Measurements from ENCODE around the gene SPOCK1.

Gene SPOCK1

DNA sequence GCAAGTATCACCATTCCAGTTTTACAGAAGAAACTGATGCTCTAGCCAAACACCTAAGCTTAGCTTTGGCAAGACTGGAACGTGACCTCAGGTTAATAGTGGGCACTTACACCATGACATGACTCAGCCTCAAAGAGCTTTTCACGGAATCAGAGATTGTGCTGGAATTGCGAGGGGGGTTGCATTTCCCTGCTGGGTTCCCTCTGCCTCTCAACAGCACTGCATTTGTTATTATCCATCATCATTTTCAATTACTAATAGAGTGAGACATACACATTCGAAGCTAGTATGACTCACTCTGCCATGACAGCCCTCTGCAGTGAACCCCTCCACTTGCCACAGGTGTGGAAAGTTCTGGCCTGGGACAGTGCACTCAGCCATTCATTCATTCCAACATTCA lies 8.0 kb downstream of the SPOCK1 start:
- DNase-seq: no peak

DNA sequence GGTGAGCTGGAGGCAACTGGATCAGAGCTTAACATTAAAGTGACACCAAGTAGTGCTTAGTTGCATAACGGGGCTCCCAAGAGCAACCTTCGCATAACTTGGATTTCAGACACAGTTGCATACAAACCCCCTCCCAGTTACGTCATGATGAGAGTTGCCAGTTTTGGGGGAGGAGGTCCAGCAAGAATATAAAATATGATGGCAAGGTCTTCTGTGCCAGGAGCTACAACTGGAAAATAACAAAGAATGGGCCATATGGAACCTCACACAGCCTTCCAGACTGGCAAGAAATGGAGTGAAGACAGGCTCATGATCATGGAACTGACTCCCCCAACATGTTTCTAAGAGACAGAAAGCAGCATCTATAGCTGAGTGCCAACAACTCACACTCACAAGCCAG lies 8.5 kb downstream of the SPOCK1 start:
- no peak for DNase-seq

DNA sequence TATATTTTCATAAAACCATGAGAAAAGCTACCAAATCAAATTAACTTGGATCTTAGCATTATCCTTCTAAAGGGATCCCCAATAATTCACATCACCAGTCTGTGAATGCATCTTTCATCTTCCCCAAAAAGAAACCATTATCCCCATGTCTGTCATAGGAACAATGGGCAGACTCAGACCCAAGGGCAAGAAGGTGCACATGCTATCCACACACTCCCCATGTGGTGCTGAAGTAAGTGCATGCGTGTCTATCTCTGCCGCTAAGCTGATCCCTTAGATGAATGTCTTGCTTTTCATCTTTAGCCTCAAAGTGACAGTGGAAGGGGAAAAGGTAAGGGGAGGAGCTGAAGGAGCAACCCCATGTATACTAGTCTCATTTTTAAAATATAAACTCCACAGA lies 10.2 kb downstream of the SPOCK1 start:
- DNase-seq: no peak

DNA sequence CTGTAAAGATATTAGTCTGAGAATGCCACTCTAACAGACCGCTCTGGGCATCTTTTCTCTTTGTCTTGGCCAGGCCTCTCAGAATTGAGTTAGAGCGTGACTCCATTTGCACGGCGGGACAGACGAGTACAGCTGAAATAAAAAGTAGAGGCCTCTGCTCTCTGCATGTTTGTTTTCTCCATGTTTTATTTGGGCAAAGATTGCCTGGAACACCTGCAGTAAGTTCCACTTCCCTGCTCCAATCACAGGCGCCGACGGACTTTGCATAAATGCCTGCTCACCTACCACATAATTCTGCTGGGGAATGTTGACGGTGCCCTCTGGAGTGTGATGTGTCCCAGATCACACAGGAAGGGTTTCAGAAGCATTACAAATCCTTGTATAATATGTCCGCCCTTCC lies 10.6 kb downstream of the SPOCK1 start:
- no peak for DNase-seq

DNA sequence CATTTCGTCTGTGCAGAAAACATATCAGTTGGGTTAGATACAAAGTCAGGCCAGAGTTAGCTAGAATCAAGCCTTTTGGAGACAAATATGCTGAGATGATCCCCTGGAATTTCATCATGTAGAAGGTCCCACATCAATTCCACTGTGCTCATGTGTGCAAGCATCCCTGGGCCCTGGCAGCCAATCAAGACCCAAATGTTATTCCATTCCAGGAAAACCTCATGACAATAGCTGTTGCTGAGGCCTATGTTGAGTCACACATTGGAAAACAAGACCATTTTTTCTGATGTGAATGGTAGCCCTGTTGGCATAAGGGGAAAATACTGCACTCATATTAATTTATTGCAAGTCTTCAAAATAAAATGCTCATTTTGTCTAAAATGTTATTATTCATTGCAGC lies 11.5 kb downstream of the SPOCK1 start:
- DNase-seq: no peak

DNA sequence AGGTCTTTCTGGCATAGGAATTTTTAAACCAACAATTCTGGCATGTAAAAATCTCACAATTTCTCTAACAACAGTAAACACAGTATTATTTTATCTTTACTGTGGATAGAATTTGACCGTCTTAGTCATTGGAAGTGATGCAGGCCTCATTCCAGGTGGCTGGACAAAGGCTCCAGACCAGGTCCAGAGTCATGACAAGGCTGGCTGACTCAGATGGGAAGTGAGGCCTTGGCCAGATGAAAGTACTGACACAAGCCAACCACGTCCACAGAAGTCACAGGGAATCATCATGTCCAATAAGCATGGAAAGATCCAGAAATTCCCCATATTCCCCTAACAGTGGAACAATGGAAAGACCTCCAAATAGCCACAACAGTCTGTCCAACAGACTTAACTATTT lies 12.4 kb downstream of the SPOCK1 start:
- DNase-seq: no peak

DNA sequence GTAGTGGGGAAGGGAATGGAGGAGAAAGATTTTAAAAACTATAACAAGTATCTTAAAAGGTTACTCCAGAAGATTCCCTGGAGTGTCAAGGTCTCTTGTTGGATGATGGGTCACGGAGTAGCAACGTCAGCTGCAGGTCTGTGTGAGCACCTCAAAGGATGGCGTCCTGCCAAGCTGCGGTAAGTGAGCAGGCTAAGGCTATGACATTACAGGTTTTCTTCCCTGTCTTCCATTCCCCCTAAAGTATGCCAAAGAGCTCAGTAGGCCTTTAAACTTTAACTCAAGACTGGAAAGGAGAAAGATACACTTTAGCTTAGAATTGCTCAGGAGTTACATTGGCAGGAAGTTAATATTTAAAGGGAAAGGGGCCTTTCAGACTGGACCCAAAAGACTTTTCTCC lies 17.5 kb downstream of the SPOCK1 start:
- DNase-seq: no peak

DNA sequence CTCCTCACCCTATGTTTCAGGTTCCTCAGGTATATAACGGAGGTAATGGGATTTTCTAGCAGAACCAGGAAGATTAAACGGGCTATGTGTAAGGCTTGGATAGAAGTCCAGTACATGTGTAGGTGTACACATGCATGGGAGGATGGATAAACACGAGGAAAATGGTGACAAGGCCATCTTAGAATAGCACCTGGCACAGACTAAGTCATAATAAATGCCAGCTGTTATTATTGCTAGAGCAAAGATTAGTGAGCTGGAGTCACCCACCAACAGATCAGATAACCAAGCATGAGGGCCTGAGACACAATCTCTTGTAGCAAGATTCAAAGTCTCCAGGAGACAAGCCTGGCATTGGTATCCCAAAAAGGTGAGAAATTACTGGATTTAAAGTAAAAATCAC lies 21.1 kb downstream of the SPOCK1 start:
- no peak for DNase-seq

DNA sequence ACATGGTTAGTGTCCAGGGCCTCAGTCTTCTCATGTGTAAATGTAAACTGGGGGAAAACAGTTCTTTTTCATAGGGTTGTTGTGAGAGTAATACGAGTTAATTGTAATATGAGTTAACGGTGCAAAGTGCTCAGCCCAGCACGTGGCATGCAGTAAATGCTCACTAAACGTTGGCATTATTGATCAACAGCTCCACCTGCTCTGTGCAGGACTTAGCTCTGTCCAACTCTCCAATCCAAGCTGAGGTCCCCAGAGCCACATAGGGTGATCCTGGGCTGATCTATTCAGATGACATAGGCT lies 28.3 kb downstream of the SPOCK1 start:
- DNase-seq: no peak

DNA sequence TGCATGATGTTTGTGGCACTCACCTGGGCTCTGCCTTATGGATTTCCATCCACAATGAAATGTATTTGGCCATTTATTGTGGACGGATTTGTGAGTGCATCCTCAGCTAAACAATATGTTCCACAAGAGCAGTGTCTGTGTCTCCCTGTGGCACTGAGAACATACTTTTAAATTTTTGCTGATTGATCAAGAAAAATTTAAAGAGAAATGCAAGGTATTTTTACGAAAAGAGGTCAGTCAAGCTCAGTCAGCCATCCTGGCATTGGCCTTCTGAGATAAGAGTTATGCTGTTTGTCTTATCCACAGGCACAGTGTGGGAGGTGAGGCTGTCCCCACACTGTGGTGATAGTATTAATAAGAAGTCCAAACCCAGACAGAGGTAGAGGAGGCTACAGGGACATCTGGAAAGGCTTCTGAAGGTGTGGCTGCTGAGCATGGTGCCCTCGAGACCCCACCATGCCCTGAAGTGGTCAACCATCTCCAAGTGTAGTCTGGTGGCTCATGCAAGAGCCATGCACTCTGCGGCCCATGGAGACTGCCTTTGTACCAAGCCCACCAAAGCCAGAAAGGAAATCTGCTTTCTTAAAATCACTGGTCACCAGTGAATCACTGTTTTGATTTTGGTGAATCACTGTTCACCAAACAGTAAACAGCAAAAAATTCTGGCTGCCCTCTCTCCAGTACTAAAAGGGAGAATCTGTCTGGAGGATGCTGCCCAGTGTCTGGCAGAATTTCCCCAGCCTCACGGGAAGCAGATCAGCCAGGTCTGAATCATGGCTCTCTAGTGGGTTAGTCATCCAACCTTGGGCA lies 28.8 kb downstream of the SPOCK1 start:
- no peak for DNase-seq

DNA sequence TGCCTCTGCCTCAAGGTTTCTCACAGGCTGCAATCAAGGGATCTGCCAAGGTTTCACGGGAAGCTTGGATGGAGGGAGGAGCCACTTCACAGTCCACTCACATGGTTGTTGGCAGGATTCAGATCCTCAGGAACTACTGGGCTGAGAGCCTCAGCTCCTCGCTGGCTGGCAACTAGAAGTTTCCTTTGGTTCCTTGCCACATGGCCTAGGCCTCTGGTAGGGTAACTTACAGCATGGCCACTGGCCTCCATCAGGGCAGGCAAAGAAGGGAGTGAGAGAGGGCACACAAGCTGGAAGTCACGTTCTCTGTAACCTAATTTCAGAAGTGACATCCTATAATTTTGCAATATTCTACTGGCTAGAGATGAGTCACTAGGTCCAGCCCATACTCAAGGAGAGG lies 32.2 kb downstream of the SPOCK1 start:
- no peak for DNase-seq

DNA sequence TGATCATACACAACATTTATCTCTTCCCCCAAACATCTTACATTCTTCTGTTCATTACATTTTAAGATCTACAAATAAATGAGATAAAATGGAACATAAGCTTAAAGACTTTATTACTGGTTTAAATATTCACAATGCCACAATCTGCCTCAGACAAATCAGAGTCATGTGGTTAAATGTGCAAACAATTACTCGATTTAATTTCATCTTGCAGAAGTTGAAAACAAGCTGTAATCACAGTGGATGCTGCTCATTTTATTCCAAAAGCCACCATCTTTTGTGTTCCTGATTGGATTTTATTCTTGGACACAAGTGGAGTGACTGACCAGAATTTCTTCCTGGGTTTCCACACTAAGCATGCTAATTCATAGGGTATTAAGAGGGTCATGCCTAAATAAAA lies 33.2 kb downstream of the SPOCK1 start:
- no peak for DNase-seq

DNA sequence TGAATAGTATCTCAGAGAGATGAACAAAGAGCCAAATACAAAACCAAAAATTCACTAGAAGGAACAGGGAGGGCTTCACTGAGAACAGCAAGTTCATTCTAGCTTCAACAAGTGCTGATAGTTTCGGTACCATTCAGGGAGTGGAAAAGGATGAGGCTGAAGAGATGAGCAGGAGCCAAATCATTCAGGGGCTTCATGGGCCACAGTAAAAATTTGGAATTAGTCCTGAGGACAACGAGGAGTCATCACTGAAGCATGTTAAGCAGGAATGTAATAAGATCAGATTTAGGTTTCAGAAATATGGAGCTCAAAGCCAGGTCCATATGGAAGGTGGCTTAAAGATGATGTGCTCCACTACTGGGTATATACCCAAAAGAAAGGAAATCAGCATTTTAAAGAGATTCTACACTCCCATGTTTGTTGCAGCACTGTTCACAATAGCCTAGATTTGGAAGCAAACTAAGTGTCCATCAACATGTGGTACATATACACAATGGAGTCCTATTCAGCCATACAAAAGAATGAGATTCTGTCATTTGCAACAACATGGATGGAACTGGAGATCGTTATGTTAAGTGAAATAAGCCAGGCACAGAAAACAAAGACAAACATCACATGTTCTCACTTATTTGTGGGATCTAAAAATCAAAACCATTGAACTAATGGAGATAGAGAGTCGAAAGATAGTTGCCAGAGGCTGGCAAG lies 36.2 kb downstream of the SPOCK1 start:
- no peak for DNase-seq

DNA sequence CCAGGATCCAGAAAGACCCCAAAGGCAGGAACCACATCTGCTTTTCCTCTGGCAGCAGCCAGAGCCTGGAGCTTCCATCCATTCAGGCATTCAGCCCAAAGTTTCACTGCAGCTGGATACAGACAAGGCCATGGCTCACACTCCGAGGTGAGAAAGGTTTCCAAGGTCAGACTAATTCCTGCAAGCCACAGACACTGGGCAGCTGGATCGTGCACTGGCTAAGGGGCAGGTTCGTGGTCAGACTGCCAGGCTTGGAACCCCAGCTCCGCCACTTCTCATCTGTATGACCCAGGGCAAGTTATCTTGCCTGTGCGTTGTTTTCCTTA lies 36.9 kb downstream of the SPOCK1 start:
- no peak for DNase-seq

DNA sequence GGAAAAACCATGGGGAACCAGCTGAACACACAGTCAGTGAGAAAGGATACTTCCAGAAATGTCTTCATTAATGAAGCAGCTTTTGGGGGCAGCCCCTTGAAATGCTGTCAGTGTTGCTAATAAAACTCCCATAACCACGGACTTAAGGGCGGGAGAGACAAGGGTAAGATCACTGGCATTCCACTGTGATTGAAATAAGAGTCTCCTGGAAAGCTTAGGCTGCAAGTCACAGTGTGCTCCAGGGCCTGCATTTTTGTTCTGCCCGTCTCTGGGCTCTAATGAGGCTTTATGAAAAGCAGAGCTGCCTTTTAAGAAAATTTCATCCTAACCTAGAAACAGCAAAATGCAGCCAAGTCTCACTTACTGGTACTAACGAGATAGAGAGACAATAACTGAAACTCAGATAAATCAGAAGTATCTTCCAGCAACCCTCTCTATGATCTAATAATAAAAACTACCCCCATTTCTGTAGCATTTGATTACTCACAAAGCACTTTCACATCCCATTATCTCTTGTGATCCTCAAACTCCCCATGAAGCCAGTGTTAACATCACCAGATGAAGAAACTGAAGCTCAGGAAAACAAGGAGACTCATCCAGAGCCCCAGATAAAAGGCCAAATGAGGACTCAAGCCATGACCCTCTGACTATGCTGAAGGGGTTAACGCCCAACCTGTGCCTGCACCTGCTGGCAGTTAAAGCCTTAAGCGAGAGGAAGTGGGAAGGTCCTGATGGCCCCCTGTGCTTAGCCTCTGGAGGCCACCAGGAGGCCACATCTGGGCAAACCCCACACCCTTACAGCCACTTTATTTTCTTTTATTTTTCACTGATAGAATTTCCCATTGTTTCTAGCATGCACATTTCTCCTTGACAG lies 37.5 kb downstream of the SPOCK1 start:
- DNase-seq: no peak

DNA sequence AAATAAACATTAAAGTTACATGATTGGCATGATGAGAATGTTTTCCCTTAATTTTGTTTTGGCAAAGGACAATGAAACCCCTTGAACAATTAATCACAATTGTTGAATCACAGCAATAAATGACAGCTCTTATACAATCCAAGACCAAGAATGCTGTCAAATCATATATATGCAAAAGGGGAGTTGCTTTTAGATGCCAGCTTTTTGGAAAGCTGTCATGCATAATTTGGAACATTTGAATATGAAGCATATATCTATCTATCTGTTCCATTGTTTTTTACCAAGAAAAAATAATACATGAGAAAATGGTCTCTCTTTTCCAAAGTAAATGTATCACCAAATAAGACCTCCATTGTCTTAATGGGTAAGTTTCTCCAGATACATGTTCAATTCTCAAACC lies 44.5 kb downstream of the SPOCK1 start:
- no peak for DNase-seq

DNA sequence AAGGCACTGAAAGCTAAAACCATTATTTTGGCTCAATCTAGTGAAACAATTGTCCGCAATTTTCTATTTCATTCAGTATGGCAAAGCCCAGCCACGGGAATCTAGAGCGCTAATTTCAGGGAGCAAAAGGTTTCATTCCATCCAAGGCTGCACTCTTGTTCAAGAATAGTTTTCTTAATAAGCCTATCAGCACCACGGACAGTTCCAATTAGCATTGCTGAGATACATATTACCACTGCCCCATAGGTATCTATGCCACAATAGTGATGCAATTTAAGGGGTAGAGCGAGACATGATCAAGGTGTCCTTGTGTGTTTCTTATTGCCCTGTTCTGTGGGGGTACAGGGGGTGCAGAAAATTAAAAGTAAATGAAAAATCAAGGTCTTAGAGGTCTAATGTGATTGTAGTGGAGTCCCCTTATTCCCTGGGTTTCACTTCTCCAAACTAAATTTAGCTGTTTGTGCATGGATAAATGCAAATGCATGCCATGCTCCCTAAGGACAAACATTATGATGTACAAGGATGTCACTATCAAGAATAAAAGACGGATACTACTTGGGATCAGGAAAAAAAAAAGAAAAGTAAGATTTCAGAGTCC lies 45.5 kb downstream of the SPOCK1 start:
- no peak for DNase-seq

DNA sequence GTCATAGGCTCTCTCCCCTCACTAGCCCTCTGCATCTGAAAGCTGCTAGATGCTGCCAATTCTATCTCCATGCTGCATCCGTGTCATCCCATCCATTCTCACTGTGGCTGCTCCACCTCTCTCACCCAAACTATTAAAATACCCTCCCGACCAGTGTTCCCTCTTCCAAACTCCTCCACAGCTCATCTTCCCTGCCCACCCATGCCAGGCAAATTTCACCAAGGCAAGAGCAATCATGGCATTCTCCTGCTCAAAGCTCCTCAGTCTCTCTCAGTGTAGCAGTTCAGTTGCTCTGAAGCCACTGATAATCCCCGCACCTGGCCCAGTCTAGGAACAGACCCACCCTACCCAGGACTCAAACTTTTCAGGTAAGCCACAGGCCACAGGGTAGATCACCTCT lies 48.4 kb downstream of the SPOCK1 start:
- DNase-seq: no peak

DNA sequence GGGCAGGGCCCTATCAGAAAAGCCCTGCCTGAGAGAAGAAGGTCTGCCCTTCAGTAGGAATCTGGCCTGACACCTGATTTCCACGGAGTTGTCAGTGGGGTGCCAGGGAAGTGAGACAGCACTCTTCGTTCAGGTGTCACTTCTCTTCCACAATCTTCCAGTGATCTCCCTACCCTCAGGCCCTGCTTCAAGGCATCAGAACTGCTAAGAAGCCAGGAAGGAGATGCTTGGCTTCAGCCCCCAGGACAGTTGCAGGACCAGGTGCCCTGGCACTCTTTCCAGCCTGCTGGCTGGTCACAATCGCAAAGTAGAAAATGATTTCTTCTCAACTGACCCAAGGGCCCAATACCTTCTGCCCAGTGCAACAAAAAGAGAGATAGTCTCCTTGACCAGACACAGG lies 50.3 kb downstream of the SPOCK1 start:
- no peak for DNase-seq

DNA sequence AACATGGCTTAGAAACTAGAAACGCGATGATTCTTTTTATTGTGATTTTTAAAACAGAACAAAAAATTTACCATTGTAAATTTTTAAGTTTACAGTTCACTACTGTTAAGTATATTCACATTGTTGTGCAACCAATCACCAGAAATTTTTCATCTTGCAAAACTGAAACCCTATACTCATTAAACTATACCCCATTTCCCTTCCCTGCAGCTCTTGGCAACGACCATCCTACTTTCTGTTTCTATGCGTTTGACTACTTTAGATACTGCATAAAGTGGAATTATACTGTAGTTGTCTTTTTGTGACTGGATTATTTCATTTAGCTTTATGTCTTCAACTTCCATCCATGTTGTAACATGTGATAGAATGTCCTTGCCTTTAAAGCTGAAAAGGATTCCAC lies 52.5 kb downstream of the SPOCK1 start:
- DNase-seq: no peak

DNA sequence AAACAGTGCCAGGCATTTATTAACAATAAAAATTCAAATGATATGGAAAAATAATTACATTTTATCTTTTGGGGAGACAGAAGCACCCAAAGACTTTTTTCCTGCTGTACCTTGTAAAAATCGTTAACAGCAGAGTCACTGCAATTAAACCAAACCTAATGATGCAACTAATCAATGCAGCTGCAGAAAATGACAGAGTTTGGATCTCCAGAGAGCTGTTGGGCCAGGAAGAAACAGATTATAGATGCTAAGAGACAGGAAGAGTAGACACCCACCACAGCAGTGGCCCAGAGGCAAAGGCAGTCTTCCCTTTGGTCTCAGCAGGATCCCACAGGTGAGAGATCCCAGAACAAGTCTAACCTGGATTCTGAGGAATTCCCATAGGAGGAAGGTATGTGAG lies 53.0 kb downstream of the SPOCK1 start:
- DNase-seq: no peak

DNA sequence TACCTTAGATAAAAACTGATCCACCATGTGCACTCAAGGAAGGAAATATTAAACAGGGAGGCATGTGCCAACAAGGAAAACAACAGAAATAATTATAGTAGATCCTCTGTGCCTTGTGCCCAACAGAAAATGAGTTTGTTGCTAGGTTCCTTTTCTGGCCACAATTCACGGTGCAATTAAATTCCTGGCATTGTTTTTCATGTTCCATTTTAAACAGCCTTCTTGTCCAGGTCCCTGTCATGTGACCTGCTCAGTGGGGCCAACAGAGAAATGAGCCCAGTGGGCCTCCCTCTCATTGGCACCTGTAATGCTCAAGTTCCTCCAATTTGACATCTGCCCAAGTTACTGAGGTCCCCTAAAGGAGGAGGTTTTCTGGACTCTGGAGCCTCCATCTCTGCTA lies 56.5 kb downstream of the SPOCK1 start:
- DNase-seq: no peak

DNA sequence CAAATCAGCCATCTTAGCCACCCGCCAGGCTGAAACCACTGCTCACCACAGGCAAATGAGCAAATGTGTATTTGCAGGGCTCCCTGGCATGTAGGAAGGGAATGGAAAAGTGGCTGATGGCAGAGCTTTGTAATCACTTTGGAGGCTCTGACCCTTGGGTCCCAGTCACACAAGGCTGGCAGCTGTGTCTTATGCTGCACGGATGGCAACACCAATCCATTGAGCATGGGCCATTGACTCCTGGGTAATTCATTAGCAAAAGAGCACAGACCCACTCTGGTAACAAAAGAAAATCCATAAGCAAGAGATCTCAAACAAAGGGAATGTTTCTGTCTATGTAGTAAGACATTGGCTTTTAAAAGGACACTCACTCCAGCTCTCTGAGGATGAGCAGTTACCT lies 57.6 kb downstream of the SPOCK1 start:
- DNase-seq: no peak

DNA sequence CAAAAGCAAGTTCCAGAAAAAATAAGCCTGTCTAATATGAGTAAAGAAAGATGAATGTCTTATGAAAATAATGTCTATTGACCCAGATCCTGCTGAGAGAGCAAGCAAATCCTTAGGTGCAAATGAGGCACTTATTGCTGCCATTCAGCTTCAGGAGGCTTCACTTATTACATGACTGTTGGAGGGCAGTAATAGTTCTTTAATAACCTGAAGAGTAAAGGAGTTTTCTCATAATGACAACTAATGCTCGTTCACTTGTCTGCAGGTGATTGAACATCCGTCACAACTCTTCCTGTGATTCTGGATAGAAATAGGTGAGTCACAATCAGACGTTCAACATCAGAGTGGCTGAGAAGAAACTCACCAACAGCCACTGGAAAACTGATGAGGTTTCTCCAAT lies 58.3 kb downstream of the SPOCK1 start:
- DNase-seq: no peak

Data from CD4-positive, alpha-beta T cell treated with Interleukin-10 for 1 hour (primary cell).